ENCODE data around the gene SAPCD1.
"Not testable (repeated sequence)": the region's sequence is repeated elsewhere in the genome, so short reads cannot be mapped to it uniquely, and the experiment has no call there.

- not testable (repeated sequence) for TF ChIP-seq CTCF, POLR2A (IDR thresholded peaks at IDR 0.05)
Measured at GRCh38 chr6:31793927-31794245, 31.4 kb downstream of the SAPCD1 start.
